ENCODE data around the gene WNT3. TPM values are rescaled to one million over a fixed set of nuclear protein-coding genes. Genes with fewer than 3 reads are reported as not detected.

The WNT3 gene
- total RNA-seq, 1 donor, result 1.1 TPM

DNA sequence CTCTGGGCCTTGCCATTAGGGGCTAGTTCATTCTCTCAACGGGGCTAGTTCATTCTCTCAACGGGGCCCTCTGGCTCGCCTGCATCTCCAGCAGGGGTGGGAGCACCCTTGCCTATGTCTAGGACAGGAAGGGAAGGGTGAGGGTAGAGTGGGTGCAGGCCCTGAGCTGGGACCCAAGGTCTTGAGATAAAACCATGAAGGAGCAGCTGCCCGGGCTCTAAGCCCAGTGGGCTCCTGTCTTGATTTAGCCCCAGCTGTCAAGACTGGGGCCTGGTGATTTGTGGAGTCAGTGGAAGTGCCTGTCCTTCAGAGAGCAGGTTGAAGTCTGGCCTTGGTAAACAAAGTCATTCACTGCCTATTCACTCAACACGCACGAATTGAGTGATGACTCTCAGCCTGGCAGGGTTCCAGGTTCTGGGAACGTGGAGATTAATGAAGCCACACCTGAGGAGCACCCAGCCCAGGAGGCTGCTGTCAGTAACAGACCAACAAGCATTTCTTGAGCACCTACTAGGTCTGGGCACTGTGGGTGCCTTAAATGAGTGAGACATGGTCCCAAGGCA is 35.4 kb downstream of the WNT3 start:
- Histone ChIP-seq H3K4me3 (ENCODE audit: insufficient read depth, low read length) (no peak overlapping the region), H4K20me1 (ENCODE audit: insufficient read depth, low read length) (no peaks in the 10 kb centered on the region), H3K27ac (ENCODE audit: low read depth, low read length) (no peak overlapping the region), H2AFZ (ENCODE audit: low read length) (no peak overlapping the region), H3K79me2 (ENCODE audit: insufficient read depth, low read length) (no peaks in the 10 kb centered on the region), H3K36me3 (ENCODE audit: insufficient read depth, low read length) (no peaks in the 10 kb centered on the region), H3K4me2 (ENCODE audit: insufficient read depth, low read length) (no peak overlapping the region), H3K27me3 (ENCODE audit: insufficient read depth, low read length) (peaks cover 7% of the 10 kb centered on the region), H3K9me3 (ENCODE audit: low read depth, low read length) (no peaks in the 10 kb centered on the region), H3K4me1 (ENCODE audit: insufficient read depth, low read length) (no peaks in the 10 kb centered on the region)
- no peak for DNase-seq (ENCODE audit: insufficient read length, low spot score, missing footprints)
- TF ChIP-seq, protein P1, sequence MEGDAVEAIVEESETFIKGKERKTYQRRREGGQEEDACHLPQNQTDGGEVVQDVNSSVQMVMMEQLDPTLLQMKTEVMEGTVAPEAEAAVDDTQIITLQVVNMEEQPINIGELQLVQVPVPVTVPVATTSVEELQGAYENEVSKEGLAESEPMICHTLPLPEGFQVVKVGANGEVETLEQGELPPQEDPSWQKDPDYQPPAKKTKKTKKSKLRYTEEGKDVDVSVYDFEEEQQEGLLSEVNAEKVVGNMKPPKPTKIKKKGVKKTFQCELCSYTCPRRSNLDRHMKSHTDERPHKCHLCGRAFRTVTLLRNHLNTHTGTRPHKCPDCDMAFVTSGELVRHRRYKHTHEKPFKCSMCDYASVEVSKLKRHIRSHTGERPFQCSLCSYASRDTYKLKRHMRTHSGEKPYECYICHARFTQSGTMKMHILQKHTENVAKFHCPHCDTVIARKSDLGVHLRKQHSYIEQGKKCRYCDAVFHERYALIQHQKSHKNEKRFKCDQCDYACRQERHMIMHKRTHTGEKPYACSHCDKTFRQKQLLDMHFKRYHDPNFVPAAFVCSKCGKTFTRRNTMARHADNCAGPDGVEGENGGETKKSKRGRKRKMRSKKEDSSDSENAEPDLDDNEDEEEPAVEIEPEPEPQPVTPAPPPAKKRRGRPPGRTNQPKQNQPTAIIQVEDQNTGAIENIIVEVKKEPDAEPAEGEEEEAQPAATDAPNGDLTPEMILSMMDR (IDR thresholded peaks at IDR 0.05; ENCODE audit: extremely low read depth, low read depth, low read length), result no peak

GRCh38 chr17:46782250-46782953 is 36.1 kb downstream of the WNT3 start:
- TF ChIP-seq, protein P1 (IDR thresholded peaks at IDR 0.05; ENCODE audit: extremely low read depth, low read depth, low read length), result peak; percentile 52
- DNase-seq (ENCODE audit: insufficient read length, low spot score, missing footprints), result no peak
- Histone ChIP-seq H3K9me3 (ENCODE audit: low read depth, low read length) (no peaks in the 10 kb centered on the region), H3K79me2 (ENCODE audit: insufficient read depth, low read length) (no peaks in the 10 kb centered on the region), H3K4me2 (ENCODE audit: insufficient read depth, low read length) (no peak overlapping the region), H3K27me3 (ENCODE audit: insufficient read depth, low read length) (peaks cover 13% of the 10 kb centered on the region), H4K20me1 (ENCODE audit: insufficient read depth, low read length) (no peaks in the 10 kb centered on the region), H2AFZ (ENCODE audit: low read length) (no peak overlapping the region), H3K36me3 (ENCODE audit: insufficient read depth, low read length) (no peaks in the 10 kb centered on the region), H3K4me1 (ENCODE audit: insufficient read depth, low read length) (no peaks in the 10 kb centered on the region), H3K4me3 (ENCODE audit: insufficient read depth, low read length) (no peak overlapping the region), H3K27ac (ENCODE audit: low read depth, low read length) (no peak overlapping the region)

GRCh38 chr17:46780003-46780373 is 38.5 kb downstream of the WNT3 start:
- Histone ChIP-seq H3K4me3 (ENCODE audit: insufficient read depth, low read length) (no peak overlapping the region), H3K27ac (ENCODE audit: low read depth, low read length) (no peak overlapping the region), H3K4me1 (ENCODE audit: insufficient read depth, low read length) (no peaks in the 10 kb centered on the region), H3K36me3 (ENCODE audit: insufficient read depth, low read length) (no peaks in the 10 kb centered on the region), H3K9me3 (ENCODE audit: low read depth, low read length) (no peaks in the 10 kb centered on the region), H3K79me2 (ENCODE audit: insufficient read depth, low read length) (no peaks in the 10 kb centered on the region), H4K20me1 (ENCODE audit: insufficient read depth, low read length) (no peaks in the 10 kb centered on the region), H3K4me2 (ENCODE audit: insufficient read depth, low read length) (no peak overlapping the region), H2AFZ (ENCODE audit: low read length) (no peak overlapping the region), H3K27me3 (ENCODE audit: insufficient read depth, low read length) (peaks cover 16% of the 10 kb centered on the region)
- TF ChIP-seq, protein P1 (IDR thresholded peaks at IDR 0.05; ENCODE audit: extremely low read depth, low read depth, low read length), result no peak
- peak; percentile 53 for DNase-seq (ENCODE audit: insufficient read length, low spot score, missing footprints)

All from osteoblast (primary cell).